ENCODE measurements around the gene KCNN1. TPM values are rescaled to one million over a fixed set of nuclear protein-coding genes. Genes with fewer than 3 reads are reported as not detected.

Gene KCNN1
- total and polyA plus RNA-seq, 9 of the 15 experiments (the other 6 are each of a cell fraction or from before 2014, with no cell fraction given): 0.01 to 6.2 (median 0.72) TPM

DNA sequence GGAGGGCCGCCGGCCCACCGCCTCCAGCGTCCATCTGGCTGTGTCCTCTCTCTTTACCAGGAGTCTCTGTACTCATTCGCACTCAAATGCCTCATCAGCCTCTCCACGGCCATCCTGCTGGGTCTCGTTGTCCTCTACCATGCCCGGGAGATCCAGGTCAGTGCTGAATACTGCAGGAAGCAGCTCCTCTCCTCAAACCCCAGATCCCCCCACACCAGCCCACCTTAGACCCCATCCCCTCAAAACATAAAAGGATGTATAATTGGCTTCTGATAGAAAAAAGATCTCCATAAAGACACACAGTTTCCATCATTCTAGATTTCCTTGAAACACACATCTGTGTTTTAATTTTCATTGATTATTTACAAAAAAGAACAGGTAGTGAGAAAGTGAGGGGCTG lies 8.1 kb downstream of the KCNN1 start (continued):
- TF ChIP-seq, protein P1, sequence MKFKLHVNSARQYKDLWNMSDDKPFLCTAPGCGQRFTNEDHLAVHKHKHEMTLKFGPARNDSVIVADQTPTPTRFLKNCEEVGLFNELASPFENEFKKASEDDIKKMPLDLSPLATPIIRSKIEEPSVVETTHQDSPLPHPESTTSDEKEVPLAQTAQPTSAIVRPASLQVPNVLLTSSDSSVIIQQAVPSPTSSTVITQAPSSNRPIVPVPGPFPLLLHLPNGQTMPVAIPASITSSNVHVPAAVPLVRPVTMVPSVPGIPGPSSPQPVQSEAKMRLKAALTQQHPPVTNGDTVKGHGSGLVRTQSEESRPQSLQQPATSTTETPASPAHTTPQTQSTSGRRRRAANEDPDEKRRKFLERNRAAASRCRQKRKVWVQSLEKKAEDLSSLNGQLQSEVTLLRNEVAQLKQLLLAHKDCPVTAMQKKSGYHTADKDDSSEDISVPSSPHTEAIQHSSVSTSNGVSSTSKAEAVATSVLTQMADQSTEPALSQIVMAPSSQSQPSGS (CRISPR knock-in tag; IDR thresholded peaks at IDR 0.05): no peak
- TF ChIP-seq TARDBP (IDR thresholded peaks at IDR 0.05) (no peak), POLR2G (IDR thresholded peaks at IDR 0.05; ENCODE audit: low read depth, low read length) (no peak)

DNA sequence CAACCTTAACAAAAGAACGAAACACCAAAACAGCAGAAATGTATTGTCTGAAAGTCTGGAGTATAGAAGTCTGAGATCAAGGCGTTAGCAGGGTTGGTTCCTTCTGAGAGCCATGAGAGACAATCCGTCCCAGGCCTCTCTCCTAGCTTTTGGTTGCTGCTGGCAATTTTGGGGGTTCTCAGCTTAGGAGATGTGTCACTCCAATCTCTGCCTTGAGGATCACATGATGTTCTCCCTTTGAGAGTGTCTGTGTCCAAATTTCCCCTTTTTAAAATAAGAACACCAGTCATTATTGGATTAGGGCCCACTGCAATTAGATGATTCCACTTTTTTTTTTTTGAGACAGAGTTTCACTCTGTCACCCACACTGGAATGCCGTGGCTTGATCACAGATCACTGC lies 10.1 kb downstream of the KCNN1 start:
- no peaks in the 10 kb centered on the region for H4K20me1 ChIP-seq (replicated peaks; ENCODE audit: control insufficient read depth, insufficient read depth, low read length)
- H3K9ac ChIP-seq (ENCODE audit: insufficient read depth in 1 of 2, low read depth in 2 of 2, low read length in 2 of 2): peak overlapping the region in 1 of 2 experiments; percentile 11; a peak in 1 of 4 replicates
- H3K27me3 ChIP-seq (ENCODE audit: control insufficient read depth in 2 of 2, insufficient read depth in 2 of 2, low read length in 2 of 2): peaks cover 5 to 7% of the 10 kb centered on the region in 2 experiments; a peak in 3 of 5 replicates
- no peak overlapping the region for H3K4me3 ChIP-seq
- TF ChIP-seq PREB (CRISPR knock-in tag; IDR thresholded peaks at IDR 0.05): no peak
- TF ChIP-seq XRCC5 (IDR thresholded peaks at IDR 0.05; ENCODE audit: low read depth, low read length): no peak
- no peak for TF ChIP-seq ARID1B (IDR thresholded peaks at IDR 0.05)
- TF ChIP-seq ZNF23 (CRISPR knock-in tag; IDR thresholded peaks at IDR 0.05): no peak
- TF ChIP-seq MYC (IDR thresholded peaks at IDR 0.05; ENCODE audit: low read depth, low read length): no peak
- TF ChIP-seq MYC (CRISPR knock-in tag; IDR thresholded peaks at IDR 0.05; ENCODE audit: borderline replicate concordance, low read depth): no peak
- TF ChIP-seq NCOA4 (IDR thresholded peaks at IDR 0.05; ENCODE audit: partially characterized antibody): no peak
- TF ChIP-seq ZNF668 (CRISPR knock-in tag; IDR thresholded peaks at IDR 0.05): no peak
- TF ChIP-seq IRF9 (tag; IDR thresholded peaks at IDR 0.05): no peak
- peaks cover 0 to 16% of the 10 kb centered on the region in 2 experiments; a peak in 2 of 5 replicates for H3K4me1 ChIP-seq (replicated peaks in 1 of 2; ENCODE audit: control insufficient read depth in 2 of 2, insufficient read depth in 2 of 2, low read length in 2 of 2)
- no peaks in the 10 kb centered on the region for H3K36me3 ChIP-seq (ENCODE audit: control insufficient read depth, insufficient read depth, low read length)
- in situ Hi-C loops (cut with MboI): no loop called here
- H3K27ac ChIP-seq (ENCODE audit: extremely low read depth, low read depth, low read length): no peak overlapping the region
- no TSS peak for BruUV-seq (replicated peaks)
- no peak overlapping the region for H3K4me2 ChIP-seq (ENCODE audit: insufficient read depth, low read length)
- intact Hi-C loops (cut with micrococcal nuclease): no loop called here
- no peak for FAIRE-seq
- no peaks in the 10 kb centered on the region for H3K9me3 ChIP-seq (replicated peaks; ENCODE audit: control insufficient read depth, insufficient read depth, low read depth, low read length)
- H3K9me1 ChIP-seq (ENCODE audit: control insufficient read depth, insufficient read depth, low read length): no peaks in the 10 kb centered on the region
- no peak for DNase-seq (ENCODE audit: extremely low read depth in 1 of 4, low spot score in 3 of 4)
- ChIA-PET POLR2A (interaction anchor here (1.0 kb wide), 1 partner anchor 33 kb away, joined by 3 read pairs; no protein-coding TSS in a partner anchor), CTCF (ENCODE audit: low intra/inter-chr PET ratio) (no interaction called here)
- 35% methylated on average over 4 of the region's 4 CpGs for WGBS (ENCODE audit: insufficient coverage, low coverage, missing lambda C conversion rate)
- H2AFZ ChIP-seq (ENCODE audit: low read depth, low read length): no peak overlapping the region
- no peaks in the 10 kb centered on the region for H3K79me2 ChIP-seq (ENCODE audit: control insufficient read depth, insufficient read depth, low read length)
- no peak for ATAC-seq

Data from K562 (cell line).